Midbrain (tissue), 1 donor: Measurements from ENCODE around the gene AXIN1.

Experiments
- DNase-seq: peaks from one replicate; lab custom pipeline; 2025; lab: John Stamatoyannopoulos, UW

The AXIN1 gene

GRCh38 chr16:283033-283805 is 69.3 kb downstream of the AXIN1 start, which contains the start of gene PDIA2:
TSS of gene PDIA2 (plus strand) at chr16:283164. CDS start at chr16:283170, 6 bp downstream.
- DNase-seq, result peak; percentile 39

GRCh38 chr16:282491-282890 is 70.0 kb downstream of the AXIN1 start:
- DNase-seq, result no peak

GRCh38 chr16:281660-282255 is 70.8 kb downstream of the AXIN1 start:
- no peak for DNase-seq

- no peak for DNase-seq
These were observed 71.4 kb downstream of the AXIN1 start for GRCh38 chr16:280991-281659.

- DNase-seq, result no peak
These were observed 72.0 kb downstream of the AXIN1 start, which contains the start of gene ARHGDIG for GRCh38 chr16:280552-280951. TSS of gene ARHGDIG (plus strand) at chr16:280591. CDS start at chr16:280681, 90 bp downstream.

- DNase-seq, result no peak
These were observed 72.5 kb downstream of the AXIN1 start for GRCh38 chr16:280005-280460.

- no peak for DNase-seq
These were observed 73.0 kb downstream of the AXIN1 start for GRCh38 chr16:279531-279930.

- DNase-seq, result no peak
These were observed 73.6 kb downstream of the AXIN1 start for GRCh38 chr16:278863-279366.

GRCh38 chr16:276426-277077 is 76.0 kb downstream of the AXIN1 start:
- no peak for DNase-seq

GRCh38 chr16:275786-276232 is 76.7 kb downstream of the AXIN1 start, which contains the start of gene RGS11:
TSS of gene RGS11 (minus strand) at chr16:275944. CDS start at chr16:275911, 33 bp downstream.
- no peak for DNase-seq

GRCh38 chr16:275041-275641 is 77.4 kb downstream of the AXIN1 start:
- no peak for DNase-seq

- no peak for DNase-seq
These were observed 78.7 kb downstream of the AXIN1 start for GRCh38 chr16:273547-274421.

GRCh38 chr16:272633-273546 is 79.6 kb downstream of the AXIN1 start:
- no peak for DNase-seq

GRCh38 chr16:270381-271255 is 81.9 kb downstream of the AXIN1 start:
- no peak for DNase-seq

- no peak for DNase-seq
These were observed 83.3 kb downstream of the AXIN1 start for GRCh38 chr16:269061-269796.

- no peak for DNase-seq
These were observed 84.1 kb downstream of the AXIN1 start for GRCh38 chr16:268141-269053.
